ENCODE measurements around the gene CRKL.

GRCh38 chr22:20931126-20931654, 14.0 kb downstream of the CRKL start:
- TF ChIP-seq CTCF (IDR thresholded peaks at IDR 0.05; ENCODE audit: insufficient read depth, low read depth, low read length) (no peak), EZH2 (IDR thresholded peaks at IDR 0.05; ENCODE audit: insufficient read depth, low read length) (no peak)

Measured in astrocyte (in vitro differentiated cells and primary cell).